Measurements from ENCODE around the gene ZNF133. TPM values are rescaled to one million over a fixed set of nuclear protein-coding genes. Genes with fewer than 3 reads are reported as not detected.

The ZNF133 gene
- total RNA-seq, 1 experiment from 2014 or later, result 30.4 TPM

DNA sequence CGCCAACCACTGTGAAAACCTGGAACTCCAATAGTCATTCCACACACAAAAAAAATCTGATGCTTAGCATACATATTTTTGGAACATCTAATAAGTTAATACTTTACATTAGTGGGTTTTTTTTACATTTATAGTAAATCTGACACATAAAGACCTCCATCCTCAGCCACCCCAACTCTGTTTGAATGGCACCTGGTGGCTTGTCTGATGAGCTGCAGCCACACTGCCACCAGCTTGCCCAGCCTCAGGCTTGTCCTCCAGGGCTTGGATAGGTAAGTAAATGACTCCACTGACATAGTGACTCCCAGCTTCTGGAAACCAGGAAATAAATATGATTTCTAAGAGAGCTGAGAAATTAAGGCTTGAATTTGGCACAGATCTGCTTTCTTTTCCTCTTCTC is 71.5 kb downstream of the ZNF133 start:
- BruUV-seq (replicated peaks), result no TSS peak
- POLR2A ChIA-PET, result no interaction called here

DNA sequence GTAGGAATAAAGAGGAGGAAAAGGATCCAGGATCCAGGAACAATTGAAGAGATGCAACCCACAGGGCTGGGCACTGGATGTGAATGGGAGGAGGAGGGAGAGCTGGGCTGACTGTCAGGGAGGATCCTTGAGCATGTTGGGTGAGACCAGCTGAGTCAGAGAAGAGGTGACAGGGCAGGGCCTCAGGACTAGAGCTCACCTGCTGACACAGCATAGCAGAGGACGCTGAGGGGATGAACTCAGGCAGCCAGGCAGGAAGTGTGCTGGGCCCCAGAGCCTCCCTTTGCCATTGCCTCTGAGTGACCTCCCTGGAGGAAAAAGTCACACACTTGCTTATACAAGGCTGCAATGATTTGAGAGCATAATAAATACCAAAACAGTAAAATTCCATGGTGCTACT is 72.3 kb downstream of the ZNF133 start:
- POLR2A ChIA-PET, result interaction anchor here (0.7 kb wide), 1 partner anchor 218 kb away, joined by 3 read pairs; no protein-coding TSS in a partner anchor
- intact Hi-C loops (cut with micrococcal nuclease), result no loop called here

More for the DNA sequence above, 71.5 kb downstream of the ZNF133 start:
- CTCF ChIA-PET, result interaction anchor here (0.7 to 0.9 kb wide), 2 partner anchors 9 to 52 kb away, joined by 3 to 6 read pairs; no protein-coding TSS in a partner anchor
- H3K36me3 Mint-ChIP-seq (ENCODE audit: insufficient read depth, unreplicated experiment), result no peaks in the 10 kb centered on the region
- H3K4me1 Mint-ChIP-seq (ENCODE audit: insufficient read depth, unreplicated experiment), result peaks cover 7% of the 10 kb centered on the region
- H3K27ac Mint-ChIP-seq (ENCODE audit: low read depth, unreplicated experiment), result no peak overlapping the region
- no peak for DNase-seq (ENCODE audit: unreplicated experiment)
- H3K4me3 Mint-ChIP-seq (ENCODE audit: unreplicated experiment), result no peak overlapping the region
- intact Hi-C loops (cut with micrococcal nuclease), result no loop called here
- TF ChIP-seq, protein P1, sequence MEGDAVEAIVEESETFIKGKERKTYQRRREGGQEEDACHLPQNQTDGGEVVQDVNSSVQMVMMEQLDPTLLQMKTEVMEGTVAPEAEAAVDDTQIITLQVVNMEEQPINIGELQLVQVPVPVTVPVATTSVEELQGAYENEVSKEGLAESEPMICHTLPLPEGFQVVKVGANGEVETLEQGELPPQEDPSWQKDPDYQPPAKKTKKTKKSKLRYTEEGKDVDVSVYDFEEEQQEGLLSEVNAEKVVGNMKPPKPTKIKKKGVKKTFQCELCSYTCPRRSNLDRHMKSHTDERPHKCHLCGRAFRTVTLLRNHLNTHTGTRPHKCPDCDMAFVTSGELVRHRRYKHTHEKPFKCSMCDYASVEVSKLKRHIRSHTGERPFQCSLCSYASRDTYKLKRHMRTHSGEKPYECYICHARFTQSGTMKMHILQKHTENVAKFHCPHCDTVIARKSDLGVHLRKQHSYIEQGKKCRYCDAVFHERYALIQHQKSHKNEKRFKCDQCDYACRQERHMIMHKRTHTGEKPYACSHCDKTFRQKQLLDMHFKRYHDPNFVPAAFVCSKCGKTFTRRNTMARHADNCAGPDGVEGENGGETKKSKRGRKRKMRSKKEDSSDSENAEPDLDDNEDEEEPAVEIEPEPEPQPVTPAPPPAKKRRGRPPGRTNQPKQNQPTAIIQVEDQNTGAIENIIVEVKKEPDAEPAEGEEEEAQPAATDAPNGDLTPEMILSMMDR (IDR thresholded peaks at IDR 0.05; ENCODE audit: unreplicated experiment), result no peak
- H3K27me3 Mint-ChIP-seq (ENCODE audit: insufficient read depth, unreplicated experiment), result no peaks in the 10 kb centered on the region
- peaks cover 9% of the 10 kb centered on the region for H3K9me3 Mint-ChIP-seq (ENCODE audit: unreplicated experiment)

DNA sequence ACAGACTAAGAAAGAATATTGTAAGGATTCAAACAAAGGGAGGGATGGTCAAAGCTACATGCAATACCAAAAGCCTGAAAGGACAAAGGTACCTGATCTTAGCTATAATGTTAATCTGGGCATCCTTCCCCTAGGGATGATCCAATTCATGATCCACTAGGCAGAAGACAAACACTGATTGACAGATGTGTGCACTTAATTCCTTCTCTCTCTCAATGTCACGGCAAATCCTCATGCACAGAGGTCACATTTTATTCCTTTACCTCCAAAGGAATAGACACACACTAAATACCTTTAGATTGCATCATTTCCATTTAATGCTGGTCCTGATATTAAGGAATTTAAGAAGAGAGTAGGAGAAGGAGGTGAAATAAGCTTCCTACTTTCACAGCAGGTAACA is 73.4 kb downstream of the ZNF133 start:
- POLR2A ChIA-PET, result no interaction called here

More for the DNA sequence above, 72.3 kb downstream of the ZNF133 start:
- Mint-ChIP-seq H3K36me3 (ENCODE audit: insufficient read depth, unreplicated experiment) (no peaks in the 10 kb centered on the region), H3K27ac (ENCODE audit: low read depth, unreplicated experiment) (no peak overlapping the region), H3K27me3 (ENCODE audit: insufficient read depth, unreplicated experiment) (no peaks in the 10 kb centered on the region), H3K9me3 (ENCODE audit: unreplicated experiment) (peaks cover under 1% of the 10 kb centered on the region), H3K4me3 (ENCODE audit: unreplicated experiment) (no peak overlapping the region), H3K4me1 (ENCODE audit: insufficient read depth, unreplicated experiment) (peaks cover 7% of the 10 kb centered on the region)
- no TSS peak for BruUV-seq (replicated peaks)
- TF ChIP-seq, protein P1 (IDR thresholded peaks at IDR 0.05; ENCODE audit: unreplicated experiment), result no peak
- peak; percentile 1 for DNase-seq (ENCODE audit: unreplicated experiment)
- CTCF ChIA-PET, result interaction anchor here (0.6 to 0.9 kb wide), 3 partner anchors 48 to 742 kb away, joined by 3 to 6 read pairs (median 3); no protein-coding TSS in a partner anchor

DNA sequence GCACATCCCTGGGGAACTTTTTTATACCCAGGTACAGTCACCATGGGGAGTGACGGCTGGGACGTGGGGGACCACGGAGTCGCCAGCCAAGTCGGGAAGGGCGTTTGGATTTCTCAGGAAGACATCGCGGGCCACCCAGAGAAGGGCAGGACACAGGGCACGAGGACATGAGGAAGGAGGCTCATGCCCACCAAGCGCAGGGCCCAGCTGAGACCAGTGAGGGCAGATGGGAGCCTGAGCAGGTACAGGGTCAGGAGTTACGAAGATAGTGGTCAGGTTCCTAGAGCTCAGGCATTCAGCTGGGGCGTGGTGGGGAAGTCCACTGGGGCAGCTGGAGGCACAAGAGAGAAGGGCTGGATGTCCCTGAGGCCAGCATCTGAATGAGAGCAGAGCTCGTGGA is 74.6 kb downstream of the ZNF133 start:
- Mint-ChIP-seq H3K4me1 (ENCODE audit: insufficient read depth, unreplicated experiment) (peaks cover 7% of the 10 kb centered on the region), H3K27ac (ENCODE audit: low read depth, unreplicated experiment) (no peak overlapping the region), H3K9me3 (ENCODE audit: unreplicated experiment) (no peaks in the 10 kb centered on the region), H3K27me3 (ENCODE audit: insufficient read depth, unreplicated experiment) (no peaks in the 10 kb centered on the region), H3K36me3 (ENCODE audit: insufficient read depth, unreplicated experiment) (no peaks in the 10 kb centered on the region), H3K4me3 (ENCODE audit: unreplicated experiment) (no peak overlapping the region)
- no peak for DNase-seq (ENCODE audit: unreplicated experiment)
- BruUV-seq (replicated peaks), result no TSS peak
- TF ChIP-seq, protein P1 (IDR thresholded peaks at IDR 0.05; ENCODE audit: unreplicated experiment), result no peak
- CTCF ChIA-PET, result no interaction called here
- POLR2A ChIA-PET, result no interaction called here
- intact Hi-C loops (cut with micrococcal nuclease), result no loop called here

More for the DNA sequence above, 73.4 kb downstream of the ZNF133 start:
- H3K4me3 Mint-ChIP-seq (ENCODE audit: unreplicated experiment), result no peak overlapping the region
- CTCF ChIA-PET, result no interaction called here
- no peaks in the 10 kb centered on the region for H3K9me3 Mint-ChIP-seq (ENCODE audit: unreplicated experiment)
- no peak overlapping the region for H3K27ac Mint-ChIP-seq (ENCODE audit: low read depth, unreplicated experiment)
- DNase-seq (ENCODE audit: unreplicated experiment), result no peak
- no peaks in the 10 kb centered on the region for H3K27me3 Mint-ChIP-seq (ENCODE audit: insufficient read depth, unreplicated experiment)
- BruUV-seq (replicated peaks), result no TSS peak
- intact Hi-C loops (cut with micrococcal nuclease), result no loop called here
- TF ChIP-seq, protein P1 (IDR thresholded peaks at IDR 0.05; ENCODE audit: unreplicated experiment), result no peak
- peaks cover 7% of the 10 kb centered on the region for H3K4me1 Mint-ChIP-seq (ENCODE audit: insufficient read depth, unreplicated experiment)
- no peaks in the 10 kb centered on the region for H3K36me3 Mint-ChIP-seq (ENCODE audit: insufficient read depth, unreplicated experiment)
